Psoas muscle (tissue), 8 donors: ENCODE results near the gene KCNIP3. TPM values are rescaled to one million over a fixed set of nuclear protein-coding genes. Genes with fewer than 3 reads are reported as not detected.

Experiments used
- ATAC-seq, 4 donors: fragments of 200-7000 bp; cut with Tn5 transposase; one replicate each; pipeline ENCODE4 v1.9.1; 2020; ENCODE audit warnings: moderate library complexity in 3 of 4, mild to moderate bottlenecking in 2 of 4
- DNase-seq, 2 donors: peaks; one replicate each; pipeline ENCODE4 v3.0.0-alpha.2; 2020
- H3K27ac ChIP-seq: fragments of 200-600 bp; one replicate; pipeline ENCODE4 v1.8.0; 2022
- H3K27me3 ChIP-seq, 3 donors: fragments of 200-600 bp in 1 of 3; one replicate each; pipeline versions ENCODE4 v1.6.1 to v1.8.0; 2013 to 2022; ENCODE audit warnings: low read length in 2 of 3, mild to moderate bottlenecking in 2 of 3, moderate library complexity in 1 of 3; ENCODE audit not compliant: insufficient read depth in 3 of 3
- H3K36me3 ChIP-seq, 2 donors: fragments of 200-600 bp in 1 of 2; one replicate each; pipeline versions ENCODE4 v1.6.1 to v1.8.0; 2013 to 2022; ENCODE audit warnings: low read depth in 1 of 2, mild to moderate bottlenecking in 1 of 2, moderate library complexity in 1 of 2; ENCODE audit not compliant: insufficient read depth in 1 of 2
- H3K4me1 ChIP-seq: fragments of 200-600 bp; one replicate; pipeline ENCODE4 v1.8.0; 2022
- H3K4me3 ChIP-seq: fragments of 200-600 bp; one replicate; pipeline ENCODE4 v1.8.0; 2022; ENCODE audit warnings: mild to moderate bottlenecking
- H3K9me3 ChIP-seq: fragments of 200-600 bp; one replicate; pipeline ENCODE4 v1.8.0; 2022
- WGBS, 3 donors: extraction: QIAGEN DNeasy Blood & Tissue Kit; methylation state at CpG; one replicate each; pipeline versions ENCODE4 v1.1.6 to v1.1.7; 2013; 5-methylcytosine and 5-hydroxymethylcytosine counted together
- intact Hi-C, 2 donors: fragments of 100-400 bp; cut with DNase I; formaldehyde crosslinking; loops; one replicate each; pipeline versions ENCODE4 v1.11.0 to v1.14.2; 2022
- polyA plus RNA-seq, 3 donors: library from polyadenylated mRNA; stranded (reverse); fragments of 200-250 nt; gene quantifications; one replicate each; pipeline ENCODE4 v1.2.3, GENCODE V29; 2013
- total RNA-seq, 4 donors: library from RNA; stranded (reverse); fragmentation: NEBNext Ultra II Directional in 2 of 4; extraction: Animal tissue kit (Norgen Biotek cat#: 25700) in 2 of 4; gene quantifications; one replicate each; pipeline versions ENCODE4 v1.2.1 to v1.2.4, GENCODE V29; 2021 to 2023
- TF ChIP-seq, protein P1 (sequence below): fragments of 200-600 bp; IDR thresholded peaks from one replicate; pipeline ENCODE4 v1.8.0; 2022; ENCODE audit warnings: antibody characterized with exemption
- donor health status: healthy with polysubstance abuse.
- donor health status: DM: no; HTN: no; CAD: no; lungs with moderate emphysema.
- donor health status: Bipolar disorder and iron deficiency.
- donor health status: healthy.
- donor health status: DM: yes; HTN: yes; CAD: no.
- donor health status: DM: no; HTN: no; CAD: no.
- donor health status: DM: no; HTN: no; CAD: no.
- donor health status: DM: yes; HTN: yes; CAD: no.

The KCNIP3 gene
- total and polyA plus RNA-seq, 7 donors, result 0.93 to 2.0 (median 1.3) TPM

DNA sequence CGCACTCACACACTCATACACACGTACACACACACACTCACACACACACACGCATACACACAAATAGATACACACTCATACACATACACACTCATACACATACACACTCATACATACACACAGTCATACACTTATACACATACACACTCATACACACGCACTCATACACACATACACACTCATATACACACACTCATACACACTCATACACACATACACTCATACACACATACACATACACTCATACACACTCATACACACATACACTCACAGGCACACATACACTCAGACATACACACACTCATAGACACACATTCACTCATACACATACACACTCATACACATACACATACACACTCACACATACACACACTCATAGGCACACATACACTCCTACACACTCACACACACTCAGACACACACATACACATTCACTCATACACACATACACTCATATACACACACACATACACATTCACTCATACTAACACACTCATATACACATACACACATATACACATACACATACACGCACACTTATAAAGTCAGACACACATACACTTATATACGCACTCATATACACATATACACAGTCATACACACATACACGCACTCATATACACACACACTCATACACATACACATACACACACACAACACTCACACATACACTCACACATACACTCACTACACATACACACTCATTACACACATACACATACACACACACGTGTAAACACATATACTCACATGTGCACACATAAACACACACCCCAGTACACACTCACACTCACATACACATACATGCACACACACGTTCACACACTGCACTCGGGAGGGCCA lies 28.7 kb downstream of the KCNIP3 start:
- H3K4me3 ChIP-seq, result no peak overlapping the region
- H3K27ac ChIP-seq, result no peak overlapping the region
- H3K4me1 ChIP-seq, result no peaks in the 10 kb centered on the region
- 91 to 93% (median 92%) methylated on average over 10 of the region's 10 CpGs for WGBS, 3 donors
- H3K9me3 ChIP-seq, result no peaks in the 10 kb centered on the region
- intact Hi-C loops, result no loop called here
- DNase-seq (no peak), ATAC-seq (no peak)
- H3K27me3 ChIP-seq, result no peaks in the 10 kb centered on the region
- TF ChIP-seq, protein P1, sequence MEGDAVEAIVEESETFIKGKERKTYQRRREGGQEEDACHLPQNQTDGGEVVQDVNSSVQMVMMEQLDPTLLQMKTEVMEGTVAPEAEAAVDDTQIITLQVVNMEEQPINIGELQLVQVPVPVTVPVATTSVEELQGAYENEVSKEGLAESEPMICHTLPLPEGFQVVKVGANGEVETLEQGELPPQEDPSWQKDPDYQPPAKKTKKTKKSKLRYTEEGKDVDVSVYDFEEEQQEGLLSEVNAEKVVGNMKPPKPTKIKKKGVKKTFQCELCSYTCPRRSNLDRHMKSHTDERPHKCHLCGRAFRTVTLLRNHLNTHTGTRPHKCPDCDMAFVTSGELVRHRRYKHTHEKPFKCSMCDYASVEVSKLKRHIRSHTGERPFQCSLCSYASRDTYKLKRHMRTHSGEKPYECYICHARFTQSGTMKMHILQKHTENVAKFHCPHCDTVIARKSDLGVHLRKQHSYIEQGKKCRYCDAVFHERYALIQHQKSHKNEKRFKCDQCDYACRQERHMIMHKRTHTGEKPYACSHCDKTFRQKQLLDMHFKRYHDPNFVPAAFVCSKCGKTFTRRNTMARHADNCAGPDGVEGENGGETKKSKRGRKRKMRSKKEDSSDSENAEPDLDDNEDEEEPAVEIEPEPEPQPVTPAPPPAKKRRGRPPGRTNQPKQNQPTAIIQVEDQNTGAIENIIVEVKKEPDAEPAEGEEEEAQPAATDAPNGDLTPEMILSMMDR, result no peak
- no peaks in the 10 kb centered on the region for H3K36me3 ChIP-seq

DNA sequence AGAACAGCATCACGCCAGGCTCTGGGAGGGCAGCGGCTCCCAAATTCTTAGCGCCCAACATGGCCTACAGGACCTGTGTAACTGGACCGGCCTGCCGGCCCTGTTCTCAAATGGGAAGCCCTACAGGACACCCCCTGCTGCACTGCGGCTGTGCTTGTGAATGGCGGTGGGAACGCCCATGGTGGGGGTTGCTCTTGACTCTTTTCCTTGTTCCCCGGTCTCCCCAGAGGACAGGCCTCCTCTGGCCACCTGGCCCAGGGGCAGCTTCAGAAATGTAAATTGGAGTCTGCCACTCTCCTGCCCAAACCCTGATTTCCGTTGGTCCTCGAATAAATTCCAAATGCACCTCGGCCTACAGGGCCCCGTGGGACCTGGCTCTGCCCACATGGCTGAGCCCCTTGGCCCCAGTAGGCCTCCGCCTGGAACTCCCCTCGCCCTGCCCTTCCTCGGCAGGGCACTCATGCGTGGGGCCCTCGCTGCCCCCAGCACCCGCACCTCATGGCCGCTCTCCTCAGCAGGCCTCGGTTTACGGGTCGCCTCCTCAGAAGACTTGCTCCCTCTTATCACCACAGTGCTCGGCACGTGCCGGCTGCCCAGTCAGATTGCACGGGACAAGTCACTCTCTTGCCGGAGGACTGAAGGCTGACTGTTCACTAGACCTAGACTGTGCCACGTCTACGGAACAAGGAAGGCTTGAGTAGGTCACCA lies 29.4 kb downstream of the KCNIP3 start:
- intact Hi-C loops, result no loop called here
- no peaks in the 10 kb centered on the region for H3K36me3 ChIP-seq
- TF ChIP-seq, protein P1, result no peak
- DNase-seq (no peak), ATAC-seq (no peak)
- H3K27me3 ChIP-seq, result no peaks in the 10 kb centered on the region
- no peak overlapping the region for H3K27ac ChIP-seq
- no peak overlapping the region for H3K4me3 ChIP-seq
- H3K4me1 ChIP-seq, result no peaks in the 10 kb centered on the region
- no peaks in the 10 kb centered on the region for H3K9me3 ChIP-seq
- WGBS, 3 donors, result 88 to 94% (median 91%) methylated on average over 30 of the region's 30 CpGs

DNA sequence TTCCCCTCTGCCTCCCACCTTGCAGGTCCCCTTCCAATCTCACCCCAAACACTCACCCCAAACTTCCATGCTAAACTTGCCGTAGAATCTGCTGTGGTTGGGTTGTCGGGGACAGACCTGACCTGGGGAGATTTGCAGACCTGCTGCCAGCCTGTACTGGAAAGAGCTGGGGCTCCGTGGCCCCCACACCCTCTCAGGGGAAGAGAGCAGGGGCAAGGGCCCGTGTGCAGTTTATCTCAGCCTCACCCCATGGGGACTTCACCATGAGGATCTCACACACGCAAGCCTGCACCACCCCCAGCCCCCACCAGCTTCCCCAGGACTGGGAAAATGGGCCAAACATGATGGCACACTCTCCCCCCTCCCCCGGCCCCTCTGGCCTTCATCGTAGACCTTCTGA lies 30.7 kb downstream of the KCNIP3 start:
- Histone ChIP-seq H3K27me3 (no peaks in the 10 kb centered on the region), H3K4me3 (no peak overlapping the region), H3K27ac (no peak overlapping the region), H3K36me3 (no peaks in the 10 kb centered on the region), H3K4me1 (no peaks in the 10 kb centered on the region), H3K9me3 (no peaks in the 10 kb centered on the region)
- intact Hi-C loops, result no loop called here
- 73 to 85% (median 77%) methylated on average over 7 of the region's 7 CpGs for WGBS, 3 donors
- no peak for DNase-seq
- TF ChIP-seq, protein P1, result no peak
- no peak for ATAC-seq

DNA sequence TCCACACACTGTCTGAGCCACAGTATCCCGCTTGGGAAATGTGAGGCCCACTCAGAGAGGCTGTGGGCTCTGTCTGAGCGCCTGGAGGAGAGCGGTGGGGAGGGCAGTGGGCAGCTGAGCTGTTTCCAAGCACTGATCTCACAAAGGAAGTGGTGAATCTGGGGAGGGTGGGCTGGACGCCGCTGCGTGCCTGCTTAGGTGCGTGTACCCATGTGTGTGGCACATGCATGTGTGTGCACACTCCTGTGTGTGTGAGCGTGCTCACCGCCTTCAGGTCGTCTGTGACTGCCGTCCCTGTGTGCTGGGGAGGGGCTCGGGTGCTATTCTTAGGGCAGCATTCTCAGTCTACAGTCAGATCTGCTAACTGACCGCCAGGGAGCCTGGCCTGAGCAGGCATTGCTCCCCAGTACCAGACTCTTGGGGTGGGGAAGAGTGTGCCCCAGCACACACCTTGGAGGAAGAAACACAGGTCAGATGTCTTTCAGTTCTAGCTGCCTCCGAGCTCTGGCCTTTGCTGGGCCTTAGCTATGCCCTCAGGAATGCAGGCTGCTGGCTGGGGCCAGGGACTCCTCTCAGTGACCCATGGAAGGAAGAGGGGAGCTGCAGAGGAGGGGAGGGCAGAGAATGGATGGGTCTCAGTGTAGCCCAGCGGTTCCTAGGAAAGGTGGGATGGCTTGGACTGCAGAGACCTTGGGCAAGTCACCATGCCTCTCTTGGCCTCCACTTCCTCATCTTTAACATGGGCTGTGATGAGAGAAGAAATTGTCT lies 31.4 kb downstream of the KCNIP3 start:
- 70 to 79% (median 71%) methylated on average over 15 of the region's 15 CpGs for WGBS, 3 donors

More for the DNA sequence above, 31.4 kb downstream of the KCNIP3 start:
- Histone ChIP-seq H3K36me3 (no peaks in the 10 kb centered on the region), H3K4me3 (no peak overlapping the region), H3K27me3 (no peaks in the 10 kb centered on the region), H3K27ac (no peak overlapping the region), H3K4me1 (no peaks in the 10 kb centered on the region), H3K9me3 (no peaks in the 10 kb centered on the region)
- DNase-seq (no peak), ATAC-seq (no peak)
- TF ChIP-seq, protein P1, result no peak
- intact Hi-C loops, result no loop called here
